ENCODE data around the gene TENT5A. TPM values are rescaled to one million over a fixed set of nuclear protein-coding genes. Genes with fewer than 3 reads are reported as not detected.

The TENT5A gene
- total RNA-seq, 2 experiments from 2014 or later, result 1.1 to 1.2 TPM

DNA sequence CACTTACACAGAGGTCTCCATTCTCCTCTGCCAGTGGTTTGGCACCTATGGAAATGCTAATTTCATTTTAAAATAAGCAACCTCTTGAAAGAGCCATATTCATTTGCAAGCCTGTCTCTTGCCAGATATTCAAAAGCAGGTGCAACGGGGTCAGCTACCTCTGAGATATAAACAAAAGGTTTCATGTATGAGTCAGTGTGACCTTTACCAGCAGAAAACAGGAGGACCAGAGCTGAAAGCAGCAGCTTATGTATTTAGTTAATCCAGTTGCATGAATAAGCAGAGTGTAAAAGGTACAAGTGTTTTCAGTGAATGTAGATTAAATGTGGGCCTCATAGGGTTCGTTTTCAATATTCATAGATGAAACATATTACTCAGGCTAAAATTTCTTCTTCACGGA lies 56.0 kb downstream of the TENT5A start:
- ChIA-PET CTCF (no interaction called here), POLR2A (no interaction called here)
- no peaks in the 10 kb centered on the region for H3K27me3 Mint-ChIP-seq
- no peaks in the 10 kb centered on the region for H3K36me3 Mint-ChIP-seq (ENCODE audit: low read depth)
- no peak for TF ChIP-seq CTCF (IDR thresholded peaks at IDR 0.05)
- peak; percentile 2 for DNase-seq
- no peak overlapping the region for H3K27ac Mint-ChIP-seq
- ATAC-seq, result peak; percentile 24
- no peak overlapping the region for H3K4me3 Mint-ChIP-seq
- H3K9me3 Mint-ChIP-seq, result no peaks in the 10 kb centered on the region
- intact Hi-C loops (cut with micrococcal nuclease), result no loop called here
- H3K4me1 Mint-ChIP-seq (ENCODE audit: low read depth), result no peaks in the 10 kb centered on the region
